ENCODE data around the gene DOC2B. TPM values are rescaled to one million over a fixed set of nuclear protein-coding genes. Genes with fewer than 3 reads are reported as not detected.

Gene DOC2B
- total and polyA plus RNA-seq, 2 of the 13 experiments (the other 11 are each of a cell fraction or from before 2014, with no cell fraction given): 0.09 to 0.22 TPM

DNA sequence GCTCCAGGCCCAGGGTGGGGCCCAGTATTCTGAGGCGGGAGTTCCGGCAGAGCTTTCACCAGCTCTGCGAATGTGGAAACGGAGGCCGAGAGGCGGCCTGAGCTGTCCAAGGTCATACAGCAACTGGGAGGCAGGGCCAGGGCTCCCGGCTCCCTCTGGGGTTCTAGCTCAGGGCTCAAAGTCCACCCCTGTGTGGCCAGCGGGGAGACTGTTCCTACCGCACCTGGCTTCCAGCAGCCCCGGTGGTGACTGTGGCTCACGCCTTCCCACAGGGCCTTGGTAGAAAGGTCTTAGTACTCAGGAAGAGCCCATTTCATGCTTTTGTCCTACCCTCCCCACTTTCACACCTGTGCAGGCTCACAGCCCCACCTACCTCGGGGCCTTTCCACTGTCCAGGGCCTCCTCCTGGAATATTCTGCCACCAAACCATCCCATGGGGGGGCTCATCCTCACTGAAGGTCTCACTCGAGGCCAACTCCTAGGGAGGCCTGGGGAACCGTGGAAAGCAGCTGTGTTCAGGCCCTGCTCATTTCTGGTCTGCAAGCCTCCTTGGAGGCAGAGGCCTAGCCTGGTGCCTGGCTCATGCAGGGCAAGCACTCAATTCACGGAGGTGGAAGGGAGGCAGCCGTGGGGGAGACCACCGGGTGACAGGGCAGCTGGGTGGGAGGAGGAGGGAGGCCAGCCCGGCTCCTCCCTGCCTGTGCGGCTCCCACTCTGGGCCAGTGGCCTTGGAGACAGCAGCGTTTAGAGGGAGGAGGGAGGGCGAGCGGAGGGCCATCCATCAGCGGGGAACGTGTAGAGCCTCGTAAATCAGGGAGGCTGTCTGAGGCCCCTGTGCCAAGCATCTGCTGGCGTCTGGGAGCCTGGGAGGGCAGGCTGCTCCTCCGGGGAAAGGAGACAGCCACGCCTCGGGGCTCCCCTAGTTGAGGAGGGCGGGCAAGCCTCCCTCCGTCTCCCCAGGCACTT, 12.7 kb upstream of the DOC2B start (continued):
- no peak for TF ChIP-seq MED8 (CRISPR knock-in tag; IDR thresholded peaks at IDR 0.05; ENCODE audit: insufficient replicate concordance)

DNA sequence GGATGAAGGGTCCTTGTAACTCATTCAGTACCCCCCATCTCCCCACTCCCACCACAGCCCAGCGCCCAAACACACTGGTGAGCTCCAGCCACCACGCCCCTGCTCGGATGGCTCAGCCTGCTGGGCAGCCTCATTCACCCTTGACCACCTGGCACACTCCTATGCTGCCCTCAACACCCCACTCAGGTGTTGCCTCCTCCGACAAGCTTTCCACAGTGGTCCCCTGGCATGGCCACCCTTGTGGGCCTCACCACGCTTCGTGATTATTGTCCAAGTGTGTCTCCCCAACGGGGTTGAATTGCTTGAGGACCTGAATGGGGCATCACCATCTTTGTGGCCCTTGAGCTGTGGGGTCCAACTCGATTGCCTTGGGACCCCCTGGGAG, 12.0 kb upstream of the DOC2B start:
- in situ Hi-C loops (cut with HindIII; ENCODE audit: extremely low pct_ligation_motif_present, low pct_unique_long_range_greater_than_20kb): no loop called here
- Histone ChIP-seq H3K4me3 (replicated peaks in 1 of 3; ENCODE audit: insufficient read depth in 1 of 3, low read depth in 2 of 3, low read length in 3 of 3) (peak overlapping the region in 1 of 3 experiments; percentile 65; a peak in 1 of 6 replicates), H3K9ac (ENCODE audit: insufficient read depth, low read depth, low read length) (peak overlapping the region; percentile 49; the same call in 1 of the 2 replicates), H3K36me3 (replicated peaks in 1 of 2; ENCODE audit: control insufficient read depth in 1 of 2, insufficient read depth in 2 of 2, low read length in 2 of 2) (no peaks in the 10 kb centered on the region), H4K20me1 (ENCODE audit: insufficient read depth, low read length) (no peaks in the 10 kb centered on the region), H3K27ac (ENCODE audit: extremely low read length, insufficient read depth, low read length) (no peak overlapping the region), H3K4me2 (ENCODE audit: low read depth, low read length) (peak overlapping the region; percentile 82), H3K79me2 (ENCODE audit: insufficient read depth, low read length) (no peaks in the 10 kb centered on the region), H2AFZ (ENCODE audit: low read length) (no peak overlapping the region), H3K9me3 (ENCODE audit: low read length) (no peaks in the 10 kb centered on the region), H3K27me3 (ENCODE audit: control insufficient read depth in 1 of 2, insufficient read depth in 2 of 2, low read length in 2 of 2) (peaks cover 0 to 5% of the 10 kb centered on the region in 2 experiments; a peak in 1 of 5 replicates), H3K4me1 (ENCODE audit: insufficient read depth, low read length) (peaks cover 21% of the 10 kb centered on the region)
- ATAC-seq (peak; percentile 40), FAIRE-seq (no peak), DNase-seq (ENCODE audit: low spot score) (no peak)
- no TSS peak for BruUV-seq (replicated peaks)
- intact Hi-C loops (cut with micrococcal nuclease; ENCODE audit: unreplicated experiment): no loop called here
- ChIA-PET POLR2A (interaction anchor here (0.9 to 1.4 kb wide), 2 partner anchors 11 to 159 kb away, joined by 8 to 12 read pairs; partner anchors contain the start of gene RPH3AL), CTCF (ENCODE audit: low intra/inter-chr PET ratio, low total read pairs) (no interaction called here)
- 72% methylated on average over 6 of the region's 8 CpGs for WGBS (ENCODE audit: low lambda C conversion rate)
- TF ChIP-seq, protein P1, sequence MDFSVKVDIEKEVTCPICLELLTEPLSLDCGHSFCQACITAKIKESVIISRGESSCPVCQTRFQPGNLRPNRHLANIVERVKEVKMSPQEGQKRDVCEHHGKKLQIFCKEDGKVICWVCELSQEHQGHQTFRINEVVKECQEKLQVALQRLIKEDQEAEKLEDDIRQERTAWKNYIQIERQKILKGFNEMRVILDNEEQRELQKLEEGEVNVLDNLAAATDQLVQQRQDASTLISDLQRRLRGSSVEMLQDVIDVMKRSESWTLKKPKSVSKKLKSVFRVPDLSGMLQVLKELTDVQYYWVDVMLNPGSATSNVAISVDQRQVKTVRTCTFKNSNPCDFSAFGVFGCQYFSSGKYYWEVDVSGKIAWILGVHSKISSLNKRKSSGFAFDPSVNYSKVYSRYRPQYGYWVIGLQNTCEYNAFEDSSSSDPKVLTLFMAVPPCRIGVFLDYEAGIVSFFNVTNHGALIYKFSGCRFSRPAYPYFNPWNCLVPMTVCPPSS (IDR thresholded peaks at IDR 0.05): no peak
- TF ChIP-seq MTA1 (CRISPR knock-in tag; IDR thresholded peaks at IDR 0.05; ENCODE audit: borderline replicate concordance): 0 out of 2 replicates have a peak, but pooled peaks have one; percentile 14
- peak; percentile 33; the same call in 1 of the 2 replicates for TF ChIP-seq TBX2 (CRISPR knock-in tag; IDR thresholded peaks at IDR 0.05; ENCODE audit: borderline replicate concordance)
- 0 out of 2 replicates have a peak, but pooled peaks have one; percentile 18 for TF ChIP-seq ZNF333 (CRISPR knock-in tag; IDR thresholded peaks at IDR 0.05; ENCODE audit: borderline replicate concordance)
- TF ChIP-seq ARID2 (CRISPR knock-in tag; IDR thresholded peaks at IDR 0.05; ENCODE audit: borderline replicate concordance): 0 out of 2 replicates have a peak, but pooled peaks have one; percentile 49
- TF ChIP-seq, protein P2, sequence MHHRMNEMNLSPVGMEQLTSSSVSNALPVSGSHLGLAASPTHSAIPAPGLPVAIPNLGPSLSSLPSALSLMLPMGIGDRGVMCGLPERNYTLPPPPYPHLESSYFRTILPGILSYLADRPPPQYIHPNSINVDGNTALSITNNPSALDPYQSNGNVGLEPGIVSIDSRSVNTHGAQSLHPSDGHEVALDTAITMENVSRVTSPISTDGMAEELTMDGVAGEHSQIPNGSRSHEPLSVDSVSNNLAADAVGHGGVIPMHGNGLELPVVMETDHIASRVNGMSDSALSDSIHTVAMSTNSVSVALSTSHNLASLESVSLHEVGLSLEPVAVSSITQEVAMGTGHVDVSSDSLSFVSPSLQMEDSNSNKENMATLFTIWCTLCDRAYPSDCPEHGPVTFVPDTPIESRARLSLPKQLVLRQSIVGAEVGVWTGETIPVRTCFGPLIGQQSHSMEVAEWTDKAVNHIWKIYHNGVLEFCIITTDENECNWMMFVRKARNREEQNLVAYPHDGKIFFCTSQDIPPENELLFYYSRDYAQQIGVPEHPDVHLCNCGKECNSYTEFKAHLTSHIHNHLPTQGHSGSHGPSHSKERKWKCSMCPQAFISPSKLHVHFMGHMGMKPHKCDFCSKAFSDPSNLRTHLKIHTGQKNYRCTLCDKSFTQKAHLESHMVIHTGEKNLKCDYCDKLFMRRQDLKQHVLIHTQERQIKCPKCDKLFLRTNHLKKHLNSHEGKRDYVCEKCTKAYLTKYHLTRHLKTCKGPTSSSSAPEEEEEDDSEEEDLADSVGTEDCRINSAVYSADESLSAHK (CRISPR knock-in tag; IDR thresholded peaks at IDR 0.05; ENCODE audit: borderline replicate concordance): no peak

Measured in HepG2 (cell line).